HCT116 (cell line): ENCODE measurements around the gene CBX4. TPM values are rescaled to one million over a fixed set of nuclear protein-coding genes. Genes with fewer than 3 reads are reported as not detected.

Experiments
- ATAC-seq: fragments of 200-7000 bp; cut with Tn5 transposase; 2 replicates; pipeline ENCODE4 v1.9.1; 2020; ENCODE audit warnings: mild to moderate bottlenecking, moderate library complexity
- BruUV-seq: library from RNA; stranded (reverse); fragments of 400-500 nt; replicated peaks from 2 replicates; lab custom pipeline; 2021; lab: Mats Ljungman, UMichigan
- CTCF ChIA-PET: fragments of 300-600 bp; sonication (Branson Sonifier 250); formaldehyde crosslinking; loops from one replicate; lab custom pipeline; 2021; ENCODE audit warnings: antibody characterized with exemption; lab: Charles Lee
- POLR2A ChIA-PET: fragments of 300-600, 350-600 bp; sonication (Branson Sonifier 250); formaldehyde crosslinking; loops from one replicate; lab custom pipeline; 2021; ENCODE audit warnings: antibody characterized with exemption; lab: Charles Lee
- RAD21 ChIA-PET, 2 experiments: fragments of 300-600 bp; sonication (Branson Sonifier 250); formaldehyde crosslinking; loops; one replicate each; lab custom pipeline; 2023; ENCODE audit warnings: low total read pairs in 2 of 2; ENCODE audit not compliant: uncharacterized antibody in 2 of 2, unreplicated experiment in 2 of 2, low non-redundant PET in 1 of 2; lab: Charles Lee
- DNase-seq: peaks from one replicate; pipeline ENCODE4 v3.0.0-alpha.2; 2010; ENCODE audit warnings: low read depth, low spot score
- H2AFZ ChIP-seq: fragments of 200-600 bp; shearing (Covaris generic), sonication (generic); 2 replicates; pipeline ENCODE4 v1.6.1; 2017; ENCODE audit warnings: low read depth, mixed run types, mixed read lengths, antibody characterized with exemption, low read length; ENCODE audit not compliant: poor library complexity, severe bottlenecking
- H3K27ac ChIP-seq: 2 replicates; pipeline ENCODE4 v1.5.1; 2012; ENCODE audit warnings: low read depth, low read length
- H3K27me3 ChIP-seq: fragments of 200-600 bp; sonication (generic); 2 replicates; pipeline ENCODE4 v1.6.1; 2016; ENCODE audit warnings: mixed run types, low read length, mixed read lengths; ENCODE audit not compliant: insufficient read depth
- H3K36me3 ChIP-seq, 2 experiments: fragments of 200-500 bp in 1 of 2; fragments of 200-600 bp in 1 of 2; sonication (Bioruptor generic) in 1 of 2; sonication (generic) in 1 of 2; 2 replicates each; pipeline versions ENCODE4 v1.5.1 to v1.6.1; 2014 to 2016; ENCODE audit warnings: low read length in 2 of 2, inconsistent platforms in 1 of 2, mixed read lengths in 1 of 2, mixed run types in 1 of 2; ENCODE audit not compliant: insufficient read depth in 2 of 2, control insufficient read depth in 1 of 2
- H3K4me1 ChIP-seq, 2 experiments: fragments of 200-600 bp in 1 of 2; sonication (generic) in 1 of 2; 2 replicates each; pipeline versions ENCODE4 v1.5.1 to v1.6.1; 2012 to 2017; ENCODE audit warnings: low read length in 2 of 2, inconsistent platforms in 1 of 2, mild to moderate bottlenecking in 1 of 2, mixed read lengths in 1 of 2, mixed run types in 1 of 2, moderate library complexity in 1 of 2; ENCODE audit not compliant: insufficient read depth in 2 of 2, control insufficient read depth in 1 of 2
- H3K4me2 ChIP-seq: fragments of 200-600 bp; sonication (generic); 2 replicates; pipeline ENCODE4 v1.6.1; 2017; ENCODE audit warnings: mixed run types, low read length, mixed read lengths
- H3K4me3 ChIP-seq, 2 experiments: fragments of 200-600 bp in 1 of 2; sonication (generic) in 1 of 2; replicated peaks in 1 of 2; 2 replicates each; pipeline ENCODE4 v1.5.1; 2011 to 2016; ENCODE audit warnings: low read length in 2 of 2, control low read depth in 1 of 2, low read depth in 1 of 2, mild to moderate bottlenecking in 1 of 2, mixed read lengths in 1 of 2, mixed run types in 1 of 2
- H3K79me2 ChIP-seq: fragments of 200-600 bp; sonication (generic); 2 replicates; pipeline ENCODE4 v1.6.1; 2017; ENCODE audit warnings: mild to moderate bottlenecking, mixed run types, low read length, moderate library complexity, mixed read lengths; ENCODE audit not compliant: insufficient read depth
- H3K9ac ChIP-seq: fragments of 200-600 bp; sonication (generic); 2 replicates; pipeline ENCODE4 v1.6.1; 2016; ENCODE audit warnings: low read length, mixed read lengths
- H3K9me2 ChIP-seq: fragments of 200-600 bp; sonication (generic), shearing (Covaris generic); 2 replicates; pipeline ENCODE4 v1.6.1; 2017; ENCODE audit warnings: mixed run types, mild to moderate bottlenecking, moderate library complexity; ENCODE audit not compliant: insufficient read depth
- H3K9me3 ChIP-seq, 2 experiments: fragments of 200-500 bp in 1 of 2; fragments of 200-600 bp in 1 of 2; sonication (Bioruptor generic) in 1 of 2; sonication (generic) in 1 of 2; 2 replicates each; pipeline ENCODE4 v1.6.1; 2014 to 2017; ENCODE audit warnings: low read length in 2 of 2, mixed read lengths in 2 of 2, inconsistent platforms in 1 of 2, low read depth in 1 of 2, mild to moderate bottlenecking in 1 of 2, mixed run types in 1 of 2, moderate library complexity in 1 of 2; ENCODE audit not compliant: control insufficient read depth in 1 of 2, insufficient read depth in 1 of 2
- H4K20me1 ChIP-seq: fragments of 200-600 bp; sonication (generic), shearing (Covaris generic); 2 replicates; pipeline ENCODE4 v1.6.1; 2017; ENCODE audit warnings: mixed run types, mild to moderate bottlenecking, moderate library complexity; ENCODE audit not compliant: insufficient read depth
- ATF3 ChIP-seq: IDR thresholded peaks from 2 replicates; pipeline ENCODE4 v1.6.1; 2012
- CEBPB ChIP-seq: IDR thresholded peaks from 2 replicates; pipeline ENCODE4 v1.6.1; 2012; ENCODE audit warnings: low read depth
- CTCF ChIP-seq, 3 experiments: fragments of 200-600 bp in 1 of 3; sonication (generic) in 1 of 3; IDR thresholded peaks in 2 of 3; conservative IDR thresholded peaks in 1 of 3; 2 replicates each; pipeline ENCODE4 v1.5.1; 2012 to 2017; ENCODE audit warnings: low read depth in 2 of 3, low read length in 2 of 3, antibody characterized with exemption in 1 of 3, borderline replicate concordance in 1 of 3, control low read depth in 1 of 3, mild to moderate bottlenecking in 1 of 3, mixed read lengths in 1 of 3, mixed run types in 1 of 3, moderate library complexity in 1 of 3; ENCODE audit not compliant: insufficient read depth in 1 of 3
- EGR1 ChIP-seq: IDR thresholded peaks from 2 replicates; pipeline ENCODE4 v1.6.1; 2012; ENCODE audit warnings: low read depth
- ELF1 ChIP-seq: IDR thresholded peaks from 2 replicates; pipeline ENCODE4 v1.6.1; 2012; ENCODE audit warnings: low read depth, borderline replicate concordance
- EZH2phosphoT487 ChIP-seq: fragments of 200-600 bp; IDR thresholded peaks from 2 replicates; pipeline ENCODE4 v1.6.1; 2018; ENCODE audit warnings: antibody characterized with exemption, borderline replicate concordance
- FOSL1 ChIP-seq: IDR thresholded peaks from 2 replicates; pipeline ENCODE4 v1.6.1; 2012; ENCODE audit warnings: low read depth
- JUND ChIP-seq: IDR thresholded peaks from 2 replicates; pipeline ENCODE4 v1.6.1; 2012
- POLR2A ChIP-seq: IDR thresholded peaks from 2 replicates; pipeline ENCODE4 v1.7.0; 2011; ENCODE audit warnings: borderline replicate concordance; ENCODE audit not compliant: insufficient read depth, insufficient read length; ENCODE audit errors: extremely low read depth
- RAD21 ChIP-seq: IDR thresholded peaks from 2 replicates; pipeline ENCODE4 v1.6.1; 2012; ENCODE audit warnings: low read depth, mild to moderate bottlenecking
- REST ChIP-seq: IDR thresholded peaks from 2 replicates; pipeline ENCODE4 v1.6.1; 2012; ENCODE audit warnings: low read depth
- SP1 ChIP-seq: IDR thresholded peaks from 2 replicates; pipeline ENCODE4 v1.6.1; 2012; ENCODE audit warnings: low read depth
- SRF ChIP-seq: IDR thresholded peaks from 2 replicates; pipeline ENCODE4 v1.6.1; 2012; ENCODE audit warnings: low read depth
- TCF7L2 ChIP-seq: IDR thresholded peaks from 2 replicates; pipeline ENCODE4 v1.7.0; 2011; ENCODE audit warnings: borderline replicate concordance, inconsistent platforms; ENCODE audit not compliant: insufficient read depth, insufficient read length; ENCODE audit errors: extremely low read depth
- YY1 ChIP-seq: IDR thresholded peaks from 2 replicates; pipeline ENCODE4 v1.6.1; 2011; ENCODE audit warnings: low read length, low read depth, moderate library complexity, mild to moderate bottlenecking; ENCODE audit not compliant: insufficient replicate concordance; ENCODE audit errors: extremely low read depth
- ZFX ChIP-seq: fragments of 450-650 bp; IDR thresholded peaks from 2 replicates; pipeline ENCODE4 v1.6.1; 2017
- ZNF274 ChIP-seq: fragments of 200-500 bp; sonication (Bioruptor generic); IDR thresholded peaks from 2 replicates; pipeline ENCODE4 v1.6.1; 2014; ENCODE audit warnings: mild to moderate bottlenecking, low read depth, low read length, inconsistent platforms
- intact Hi-C: fragments of 100-400 bp; cut with micrococcal nuclease; formaldehyde crosslinking; loops from 2 replicates; pipeline ENCODE4 v1.10.0; 2022
- total RNA-seq: library from RNA; stranded (reverse); gene quantifications from one replicate; pipeline ENCODE4 v1.2.1, GENCODE V29; 2021; ENCODE audit not compliant: unreplicated experiment
- TF ChIP-seq, protein P1 (sequence below): IDR thresholded peaks from 2 replicates; pipeline ENCODE4 v1.6.1; 2011; ENCODE audit warnings: mild to moderate bottlenecking, low read length, moderate library complexity; ENCODE audit not compliant: insufficient replicate concordance; ENCODE audit errors: extremely low read depth

Gene CBX4
- total RNA-seq, 1 experiment from 2014 or later, result 60.9 TPM

DNA sequence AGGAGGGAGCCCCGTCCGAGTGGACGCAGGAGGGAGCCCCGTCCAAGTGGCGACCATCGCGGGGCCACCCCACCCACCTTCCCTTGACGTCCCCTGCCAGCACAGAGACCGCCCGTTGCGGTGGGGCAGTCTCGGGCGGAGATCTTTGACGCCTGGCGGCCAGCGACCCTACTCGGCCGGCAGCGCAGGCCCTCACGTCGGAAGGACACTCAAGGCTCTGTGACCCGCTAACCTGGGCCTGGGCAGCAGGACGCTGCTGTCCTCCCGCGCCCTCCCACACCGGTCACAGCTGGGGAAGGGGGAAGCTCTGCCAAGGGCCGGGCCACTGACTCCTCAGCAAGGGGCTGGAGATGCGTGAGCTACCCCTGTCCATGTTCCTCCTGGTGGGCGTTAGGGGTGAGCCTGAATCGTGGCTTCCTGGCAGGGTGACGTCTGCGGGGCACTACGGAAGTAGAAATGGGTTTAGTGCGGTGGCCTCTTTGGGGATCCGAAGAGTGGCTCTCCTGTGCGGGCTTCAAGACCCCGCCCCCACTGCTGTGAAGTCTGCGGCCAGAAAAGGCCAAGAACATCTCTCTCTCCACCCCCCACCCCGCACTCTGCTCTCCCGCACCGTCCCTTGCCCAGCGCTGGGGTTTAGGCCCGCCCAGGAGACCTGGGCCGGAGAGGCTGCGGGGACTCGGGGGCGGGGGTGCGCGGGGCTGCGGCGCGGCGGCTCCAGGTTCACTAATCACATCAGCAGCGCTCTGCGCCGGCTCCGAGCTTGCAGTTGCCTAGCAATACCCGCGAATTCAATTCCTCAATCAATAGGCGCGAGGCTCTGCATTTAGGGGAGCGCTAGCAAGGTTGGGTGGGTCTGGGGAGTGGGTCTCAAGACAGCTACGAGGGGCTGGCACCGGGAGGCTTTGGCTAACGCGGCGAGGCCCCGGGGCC is 48.2 kb downstream of the CBX4 start:
- intact Hi-C loops, result loop anchor here (1.0 to 2.0 kb wide), 3 partner anchors 44 to 200 kb away; no protein-coding TSS in a partner anchor
- H3K36me3 ChIP-seq, result peaks cover 10 to 18% of the 10 kb centered on the region in 2 experiments; a peak in 2 of 4 replicates
- DNase-seq, result no peak
- H3K9ac ChIP-seq, result no peak overlapping the region
- BruUV-seq, result no TSS peak
- ChIA-PET CTCF (interaction anchor here (1.3 to 2.7 kb wide), 2 partner anchors 48 to 49 kb away, joined by 3 to 10 read pairs; partner anchors contain the start of gene CBX4), POLR2A (no interaction called here), RAD21 (interaction anchor here in 1 of 2 experiments (1.6 kb wide), 1 partner anchor 124 kb away, joined by 3 read pairs; no protein-coding TSS in a partner anchor)
- H3K4me2 ChIP-seq, result no peak overlapping the region
- H3K27me3 ChIP-seq, result no peaks in the 10 kb centered on the region
- ATAC-seq, result no peak
- no peaks in the 10 kb centered on the region for H3K9me3 ChIP-seq
- peaks cover 12% of the 10 kb centered on the region; the same call in 1 of the 2 replicates for H3K79me2 ChIP-seq
- H3K4me1 ChIP-seq, result peaks cover 23 to 37% of the 10 kb centered on the region in 2 experiments
- no peaks in the 10 kb centered on the region for H4K20me1 ChIP-seq
- H2AFZ ChIP-seq, result no peak overlapping the region
- no peak overlapping the region for H3K4me3 ChIP-seq
- no peaks in the 10 kb centered on the region for H3K9me2 ChIP-seq
- no peak overlapping the region; the same call in 1 of the 2 replicates for H3K27ac ChIP-seq
- no peak for TF ChIP-seq ATF3
- no peak for TF ChIP-seq ELF1
- no peak for TF ChIP-seq CTCF (IDR thresholded peaks at IDR 0.05 in 2 of 3, conservative IDR thresholded peaks at IDR 0.05 in 1 of 3; ENCODE audit: borderline replicate concordance in 1 of 3, insufficient read depth in 1 of 3, low read depth in 2 of 3, low read length in 2 of 3)
- TF ChIP-seq POLR2A, result no peak
- no peak for TF ChIP-seq RAD21
- no peak for TF ChIP-seq REST
- no peak for TF ChIP-seq ZFX
- TF ChIP-seq SRF, result no peak
- TF ChIP-seq TCF7L2, result no peak
- no peak for TF ChIP-seq YY1
- TF ChIP-seq JUND, result no peak
- no peak for TF ChIP-seq EZH2phosphoT487
- no peak for TF ChIP-seq FOSL1
- no peak for TF ChIP-seq CEBPB
- no peak for TF ChIP-seq ZNF274
- no peak for TF ChIP-seq SP1
- TF ChIP-seq EGR1, result no peak
- TF ChIP-seq, protein P1, sequence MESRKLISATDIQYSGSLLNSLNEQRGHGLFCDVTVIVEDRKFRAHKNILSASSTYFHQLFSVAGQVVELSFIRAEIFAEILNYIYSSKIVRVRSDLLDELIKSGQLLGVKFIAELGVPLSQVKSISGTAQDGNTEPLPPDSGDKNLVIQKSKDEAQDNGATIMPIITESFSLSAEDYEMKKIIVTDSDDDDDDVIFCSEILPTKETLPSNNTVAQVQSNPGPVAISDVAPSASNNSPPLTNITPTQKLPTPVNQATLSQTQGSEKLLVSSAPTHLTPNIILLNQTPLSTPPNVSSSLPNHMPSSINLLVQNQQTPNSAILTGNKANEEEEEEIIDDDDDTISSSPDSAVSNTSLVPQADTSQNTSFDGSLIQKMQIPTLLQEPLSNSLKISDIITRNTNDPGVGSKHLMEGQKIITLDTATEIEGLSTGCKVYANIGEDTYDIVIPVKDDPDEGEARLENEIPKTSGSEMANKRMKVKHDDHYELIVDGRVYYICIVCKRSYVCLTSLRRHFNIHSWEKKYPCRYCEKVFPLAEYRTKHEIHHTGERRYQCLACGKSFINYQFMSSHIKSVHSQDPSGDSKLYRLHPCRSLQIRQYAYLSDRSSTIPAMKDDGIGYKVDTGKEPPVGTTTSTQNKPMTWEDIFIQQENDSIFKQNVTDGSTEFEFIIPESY, result no peak
